K562 (cell line): ENCODE measurements around the gene ANKRD44. TPM values are rescaled to one million over a fixed set of nuclear protein-coding genes. Genes with fewer than 3 reads are reported as not detected.

Source experiments
- ATAC-seq: fragments of 200-7000 bp; cut with Tn5 transposase; 3 replicates; pipeline ENCODE4 v1.9.1; 2020; ENCODE audit warnings: moderate library complexity
- BruUV-seq: library from RNA; stranded (reverse); fragments of 400-500 nt; replicated peaks from 2 replicates; lab custom pipeline; 2021; lab: Mats Ljungman, UMichigan
- CTCF ChIA-PET: fragments of 300-600 bp; formaldehyde crosslinking; extraction: SDS; loops from one replicate; lab custom pipeline; 2021; ENCODE audit warnings: low intra/inter-chr PET ratio; lab: Yijun Ruan, JAX
- POLR2A ChIA-PET: fragments of 300-600, 350-650 bp; sonication (Branson Sonifier 250); formaldehyde crosslinking; extraction: SDS; loops from one replicate; lab custom pipeline; 2021; ENCODE audit warnings: antibody characterized with exemption, inconsistent platforms; lab: Yijun Ruan, JAX
- DNase-seq, 4 experiments: peaks; one replicate each; pipeline versions ENCODE4 v3.0.0 to v3.0.0-alpha.2; 2011 to 2018; ENCODE audit warnings: low spot score in 3 of 4, mixed read lengths in 3 of 4; ENCODE audit errors: extremely low read depth in 1 of 4
- FAIRE-seq: peaks from 2 replicates; lab custom pipeline; 2011; peaks lifted over from hg19 to GRCh38; lab: Jason Lieb, UNC
- H2AFZ ChIP-seq: 2 replicates; pipeline ENCODE4 v1.6.0; 2011; ENCODE audit warnings: low read depth, low read length, control low read depth, inconsistent platforms
- H3K27ac ChIP-seq: fragments of 200-600 bp; 3 replicates; pipeline ENCODE4 v1.8.0; 2011; ENCODE audit warnings: low read depth, mild to moderate bottlenecking, control low read depth, inconsistent platforms, low read length, moderate library complexity, mixed read lengths; ENCODE audit errors: extremely low read depth
- H3K27me3 ChIP-seq, 2 experiments: fragments of 300-600 bp in 1 of 2; 2 replicates in 1 of 2; 3 replicates in 1 of 2; pipeline versions ENCODE4 v1.6.0 to v1.8.0; 2011; ENCODE audit warnings: inconsistent platforms in 2 of 2, low read length in 2 of 2, mild to moderate bottlenecking in 1 of 2, mixed read lengths in 1 of 2, moderate library complexity in 1 of 2; ENCODE audit not compliant: control insufficient read depth in 2 of 2, insufficient read depth in 2 of 2
- H3K36me3 ChIP-seq: fragments of 300-600 bp; 3 replicates; pipeline ENCODE4 v1.8.0; 2011; ENCODE audit warnings: mild to moderate bottlenecking, low read length, inconsistent platforms; ENCODE audit not compliant: control insufficient read depth, insufficient read depth
- H3K4me1 ChIP-seq, 2 experiments: fragments of 200-600 bp in 1 of 2; replicated peaks in 1 of 2; 2 replicates in 1 of 2; 3 replicates in 1 of 2; pipeline versions ENCODE4 v1.5.1 to v1.8.0; 2011; ENCODE audit warnings: inconsistent platforms in 2 of 2, low read length in 2 of 2, mild to moderate bottlenecking in 1 of 2, mixed read lengths in 1 of 2, moderate library complexity in 1 of 2; ENCODE audit not compliant: control insufficient read depth in 2 of 2, insufficient read depth in 2 of 2
- H3K4me2 ChIP-seq: 2 replicates; pipeline ENCODE4 v1.6.1; 2011; ENCODE audit warnings: low read length, control low read depth, inconsistent platforms, mixed read lengths; ENCODE audit not compliant: insufficient read depth
- H3K4me3 ChIP-seq: fragments of 200-600 bp; sonication (generic), shearing (Covaris generic); 2 replicates; pipeline ENCODE4 v1.5.1; 2016; ENCODE audit warnings: control low read depth, inconsistent platforms
- H3K79me2 ChIP-seq: fragments of 200-600 bp; 3 replicates; pipeline ENCODE4 v1.8.0; 2011; ENCODE audit warnings: low read length, inconsistent platforms; ENCODE audit not compliant: control insufficient read depth, insufficient read depth
- H3K9ac ChIP-seq, 2 experiments: 2 replicates each; pipeline versions ENCODE4 v1.6.0 to v1.6.1; 2011; ENCODE audit warnings: low read depth in 2 of 2, low read length in 2 of 2, control low read depth in 1 of 2, inconsistent platforms in 1 of 2, mild to moderate bottlenecking in 1 of 2, mixed read lengths in 1 of 2; ENCODE audit not compliant: insufficient read depth in 1 of 2
- H3K9me1 ChIP-seq: one replicate; pipeline ENCODE4 v1.6.0; 2011; ENCODE audit warnings: inconsistent platforms, mild to moderate bottlenecking, low read length, moderate library complexity; ENCODE audit not compliant: control insufficient read depth, insufficient read depth
- H3K9me3 ChIP-seq: replicated peaks from 2 replicates; pipeline ENCODE4 v1.5.1; 2011; ENCODE audit warnings: low read depth, low read length, inconsistent platforms; ENCODE audit not compliant: control insufficient read depth, insufficient read depth
- H4K20me1 ChIP-seq: replicated peaks from 2 replicates; pipeline ENCODE4 v1.6.1; 2011; ENCODE audit warnings: low read length, inconsistent platforms, mixed read lengths; ENCODE audit not compliant: control insufficient read depth, insufficient read depth
- CHCHD3 ChIP-seq: fragments of 250-450 bp; sonication (Bioruptor Pico); IDR thresholded peaks from 2 replicates; pipeline ENCODE4 v2.1.2; 2022; ENCODE audit warnings: mild to moderate bottlenecking
- CHD2 ChIP-seq: IDR thresholded peaks from 2 replicates; pipeline ENCODE4 v1.6.1; 2011; ENCODE audit warnings: low read depth, low read length
- EWSR1 ChIP-seq: fragments of 450-650 bp; IDR thresholded peaks from 2 replicates; pipeline ENCODE4 v1.6.1; 2018; ENCODE audit warnings: borderline replicate concordance, mild to moderate bottlenecking, low read depth, moderate library complexity; ENCODE audit not compliant: partially characterized antibody
- FOXP1 ChIP-seq: sonication (generic); formaldehyde crosslinking; IDR thresholded peaks from 2 replicates; pipeline ENCODE4 v1.8.0; 2022; ENCODE audit warnings: mild to moderate bottlenecking, missing genetic modification reagents
- JUN ChIP-seq, 2 experiments: sonication (generic) in 1 of 2; formaldehyde crosslinking in 1 of 2; IDR thresholded peaks; 2 replicates each; pipeline versions ENCODE4 v1.6.1 to v1.8.0; 2012 to 2022; ENCODE audit warnings: borderline replicate concordance in 2 of 2, mild to moderate bottlenecking in 2 of 2, improper control_type of control experiment in 1 of 2, low read depth in 1 of 2, low read length in 1 of 2, missing genetic modification reagents in 1 of 2
- JUNB ChIP-seq: fragments of 450-650 bp; formaldehyde crosslinking; conservative IDR thresholded peaks from 2 replicates; pipeline ENCODE4 v1.4.0; 2020; ENCODE audit warnings: mild to moderate bottlenecking
- MXD1 ChIP-seq: fragments of 250-450 bp; sonication (Bioruptor Pico); IDR thresholded peaks from 2 replicates; pipeline ENCODE4 v1.8.0; 2021; ENCODE audit warnings: borderline replicate concordance, mild to moderate bottlenecking, moderate library complexity; ENCODE audit not compliant: poor library complexity, severe bottlenecking
- NR3C1 ChIP-seq: sonication (generic); formaldehyde crosslinking; IDR thresholded peaks from 2 replicates; pipeline ENCODE4 v1.8.1; 2022; ENCODE audit warnings: missing genetic modification reagents
- PRMT5 ChIP-seq: sonication (generic); formaldehyde crosslinking; IDR thresholded peaks from 2 replicates; pipeline ENCODE4 v1.5.0; 2020; ENCODE audit warnings: missing genetic modification reagents
- RBM25 ChIP-seq: fragments of 200-400 bp; formaldehyde crosslinking; IDR thresholded peaks from 2 replicates; pipeline ENCODE4 v1.6.1; 2018; ENCODE audit warnings: low read length, low read depth, moderate library complexity; ENCODE audit not compliant: severe bottlenecking
- SRSF9 ChIP-seq: fragments of 200-400 bp; formaldehyde crosslinking; IDR thresholded peaks from 2 replicates; pipeline ENCODE4 v1.6.1; 2017; ENCODE audit warnings: low read depth, low read length, borderline replicate concordance
- ZKSCAN8 ChIP-seq: fragments of 200-800 bp; sonication (Bioruptor generic); IDR thresholded peaks from 2 replicates; pipeline ENCODE4 v1.6.1; 2016; ENCODE audit warnings: missing genetic modification characterization, missing compliant biosample characterization
- ZNF408 ChIP-seq: fragments of 250-450 bp; sonication (Bioruptor Pico); IDR thresholded peaks from 2 replicates; pipeline ENCODE4 v1.4.0; 2020; ENCODE audit warnings: low read depth, mild to moderate bottlenecking, moderate library complexity
- ZNF41 ChIP-seq: fragments of 250-450 bp; sonication (Bioruptor Pico); conservative IDR thresholded peaks from 2 replicates; pipeline ENCODE4 v1.4.0; 2020; ENCODE audit warnings: mild to moderate bottlenecking
- WGBS: fragments of 100-300 bp; shearing (Covaris generic); methylation state at CpG from one replicate; pipeline ENCODE4 v1.1.6; 2016; ENCODE audit warnings: low coverage, mixed read lengths; ENCODE audit not compliant: insufficient coverage; ENCODE audit errors: missing lambda C conversion rate; 5-methylcytosine and 5-hydroxymethylcytosine counted together
- in situ Hi-C: fragments of 300-500 bp; cut with MboI; formaldehyde crosslinking; loops from 4 replicates; pipeline ENCODE4 v1.15.0; 2018; ENCODE audit warnings: inconsistent platforms, mixed read lengths
- intact Hi-C: fragments of 100-400 bp; cut with micrococcal nuclease; formaldehyde crosslinking; loops from 2 replicates; pipeline ENCODE4 v1.14.2; 2022
- polyA plus RNA-seq, 8 experiments: library from polyadenylated mRNA; depleted of rRNA in 4 of 8; stranded (reverse) in 5 of 8; unstranded in 3 of 8; fragments of >200 nt; fragmentation: Nextera tagmentation in 2 of 8; fragmentation: Illumina TruSeq in 1 of 8; extraction: Ambion mirVana in 2 of 8; extraction: Trizol in 1 of 8; gene quantifications; 2 replicates each; pipeline versions ENCODE4 v1.2.1 to v1.2.3, GENCODE V29; 2011 to 2014; ENCODE audit warnings: inconsistent platforms in 1 of 8, missing spikeins in 1 of 8
- total RNA-seq, 7 experiments: library from RNA; depleted of rRNA in 6 of 7; stranded (reverse); fragments of >200 nt in 6 of 7; fragmentation: Illumina TruSeq in 2 of 7; extraction: Trizol in 2 of 7; gene quantifications; 2 replicates each; pipeline versions ENCODE4 v1.2.1 to v1.2.3, GENCODE V29; 2011 to 2021; ENCODE audit warnings: low replicate concordance in 1 of 7

ANKRD44 gene
- total and polyA plus RNA-seq, 9 of the 15 experiments (the other 6 are each of a cell fraction or from before 2014, with no cell fraction given), result 0.03 to 0.64 (median 0.07) TPM; not detected in 3

- ChIA-PET POLR2A (no interaction called here), CTCF (no interaction called here)
- Histone ChIP-seq H3K4me2 (no peak overlapping the region), H3K9me1 (no peaks in the 10 kb centered on the region), H4K20me1 (no peaks in the 10 kb centered on the region), H3K36me3 (no peaks in the 10 kb centered on the region), H2AFZ (no peak overlapping the region), H3K4me1 (no peaks in the 10 kb centered on the region), H3K9ac (no peak overlapping the region), H3K9me3 (no peaks in the 10 kb centered on the region), H3K27ac (no peak overlapping the region), H3K27me3 (no peaks in the 10 kb centered on the region; a peak in 2 of 5 replicates), H3K79me2 (no peaks in the 10 kb centered on the region), H3K4me3 (no peak overlapping the region)
- WGBS, result 0% methylated on average over 6 of the region's 6 CpGs
- ATAC-seq (no peak), FAIRE-seq (no peak), DNase-seq (no peak)
- TF ChIP-seq ZNF41 (CRISPR knock-in tag) (no peak), JUNB (no peak), CHD2 (no peak), MXD1 (CRISPR knock-in tag) (no peak), FOXP1 (no peak), RBM25 (no peak), ZKSCAN8 (CRISPR knock-in tag) (no peak), PRMT5 (CRISPR knock-in tag) (no peak), CHCHD3 (CRISPR knock-in tag) (no peak), SRSF9 (no peak), ZNF408 (CRISPR knock-in tag) (no peak), NR3C1 (CRISPR knock-in tag) (no peak), EWSR1 (no peak), JUN (IDR thresholded peaks at IDR 0.05; ENCODE audit: borderline replicate concordance, low read depth, low read length) (no peak), JUN (CRISPR knock-in tag; IDR thresholded peaks at IDR 0.05; ENCODE audit: borderline replicate concordance) (no peak)
- intact Hi-C loops (loop anchor here (10.0 kb wide), 1 partner anchor 295 kb away; no protein-coding TSS in a partner anchor), in situ Hi-C loops (no loop called here)
- no TSS peak for BruUV-seq
These were observed 230.6 kb downstream of the ANKRD44 start for GRCh38 chr2:197079832-197080555.
